ENCODE measurements around the gene ZCCHC14. TPM values are rescaled to one million over a fixed set of nuclear protein-coding genes. Genes with fewer than 3 reads are reported as not detected.

Gene ZCCHC14
- total and polyA plus RNA-seq, 10 donors = 1.6 to 18.3 (median 13.2) TPM

GRCh38 chr16:87534751-87535150 is 41.9 kb upstream of the ZCCHC14 start:
- no peaks in the 10 kb centered on the region for H3K4me1 ChIP-seq
- H3K4me3 ChIP-seq = no peak overlapping the region
- 86 to 95% (median 93%) methylated on average over 9 of the region's 9 CpGs for WGBS, 5 donors
- no peaks in the 10 kb centered on the region for H3K36me3 ChIP-seq
- DNase-seq = no peak
- H3K27me3 ChIP-seq (replicated peaks in 1 of 7) = peaks cover 0 to 50% (median 0%) of the 10 kb centered on the region in 7 donors
- H3K27ac ChIP-seq = no peak overlapping the region
- intact Hi-C loops (cut with DNase I; ENCODE audit: low total_unique reads) = no loop called here
- no peak for TF ChIP-seq CTCF (IDR thresholded peaks at IDR 0.05 in 8 of 11, conservative IDR thresholded peaks at IDR 0.05 in 3 of 11)
- TF ChIP-seq POLR2AphosphoS5 (IDR thresholded peaks at IDR 0.05) = no peak
- TF ChIP-seq POLR2A (IDR thresholded peaks at IDR 0.05) = no peak
- H3K9me3 ChIP-seq = peaks cover 0 to 61% (median 33%) of the 10 kb centered on the region in 8 donors

- TF ChIP-seq CTCF (IDR thresholded peaks at IDR 0.05 in 8 of 11, conservative IDR thresholded peaks at IDR 0.05 in 3 of 11) = no peak
- TF ChIP-seq POLR2A (IDR thresholded peaks at IDR 0.05) = no peak
- no peak for TF ChIP-seq POLR2AphosphoS5 (IDR thresholded peaks at IDR 0.05)
- H3K9me3 ChIP-seq = peaks cover 0 to 67% (median 39%) of the 10 kb centered on the region in 8 donors
- DNase-seq = no peak
- intact Hi-C loops (cut with DNase I; ENCODE audit: low total_unique reads) = no loop called here
- WGBS, 5 donors = 67 to 80% (median 80%) methylated on average over 5 of the region's 5 CpGs
- H3K27ac ChIP-seq = no peak overlapping the region
- no peaks in the 10 kb centered on the region for H3K4me1 ChIP-seq
- no peak overlapping the region for H3K4me3 ChIP-seq
- H3K27me3 ChIP-seq (replicated peaks in 1 of 7) = peaks cover 0 to 44% (median 0%) of the 10 kb centered on the region in 7 donors
- H3K36me3 ChIP-seq = no peaks in the 10 kb centered on the region
Observed at GRCh38 chr16:87534030-87534653, 41.3 kb upstream of the ZCCHC14 start.

GRCh38 chr16:87533061-87533460 is 40.2 kb upstream of the ZCCHC14 start:
- Histone ChIP-seq H3K4me1 (no peaks in the 10 kb centered on the region), H3K27me3 (replicated peaks in 1 of 7) (peaks cover 0 to 33% (median 0%) of the 10 kb centered on the region in 7 donors), H3K9me3 (peaks cover 0 to 72% (median 42%) of the 10 kb centered on the region in 8 donors), H3K27ac (no peak overlapping the region), H3K4me3 (no peak overlapping the region), H3K36me3 (no peaks in the 10 kb centered on the region)
- WGBS, 5 donors = 0 to 83% (median 44%) methylated on average over 1 of the region's 1 CpG
- intact Hi-C loops (cut with DNase I; ENCODE audit: low total_unique reads) = no loop called here
- no peak for DNase-seq
- TF ChIP-seq POLR2A (IDR thresholded peaks at IDR 0.05) = no peak

GRCh38 chr16:87531418-87531817 is 38.6 kb upstream of the ZCCHC14 start:
- no peak for DNase-seq
- Histone ChIP-seq H3K4me3 (no peak overlapping the region), H3K27me3 (replicated peaks in 1 of 7) (peaks cover 0 to 36% (median 0%) of the 10 kb centered on the region in 7 donors), H3K36me3 (no peaks in the 10 kb centered on the region), H3K27ac (no peak overlapping the region), H3K9me3 (peaks cover 0 to 69% (median 42%) of the 10 kb centered on the region in 8 donors), H3K4me1 (no peaks in the 10 kb centered on the region)
- TF ChIP-seq CTCF (IDR thresholded peaks at IDR 0.05 in 8 of 11, conservative IDR thresholded peaks at IDR 0.05 in 3 of 11) (no peak), POLR2A (IDR thresholded peaks at IDR 0.05) (no peak), POLR2AphosphoS5 (IDR thresholded peaks at IDR 0.05) (no peak)
- WGBS, 5 donors = 64 to 82% (median 67%) methylated on average over 3 of the region's 3 CpGs
- intact Hi-C loops (cut with DNase I; ENCODE audit: low total_unique reads) = no loop called here

Data from spleen (tissue), 11 donors.